ENCODE results near the gene UBL4A.
"Not testable (repeated sequence)": the region's sequence is repeated elsewhere in the genome, so short reads cannot be mapped to it uniquely, and the experiment has no call there.

The UBL4A gene

GRCh38 chrX:154507673-154508383 is 21.4 kb upstream of the UBL4A start:
- no peak for DNase-seq

- no peak for DNase-seq
Observed at GRCh38 chrX:154506483-154507332, 20.3 kb upstream of the UBL4A start.

GRCh38 chrX:154505734-154506133 is 19.3 kb upstream of the UBL4A start:
- no peak for DNase-seq

GRCh38 chrX:154502989-154503388 is 16.6 kb upstream of the UBL4A start:
- DNase-seq = no peak

- no peak for DNase-seq
Observed at GRCh38 chrX:154502098-154502497, 15.7 kb upstream of the UBL4A start.

- DNase-seq = not testable (repeated sequence)
Observed at GRCh38 chrX:154501423-154501822, 15.0 kb upstream of the UBL4A start.

GRCh38 chrX:154496591-154497137 is 10.2 kb upstream of the UBL4A start:
- DNase-seq = not testable (repeated sequence)

- no peak for DNase-seq
Observed at GRCh38 chrX:154495472-154495922, 9.1 kb upstream of the UBL4A start.

GRCh38 chrX:154494715-154495114 is 8.3 kb upstream of the UBL4A start:
- no peak for DNase-seq

GRCh38 chrX:154490414-154491083 is 4.1 kb upstream of the UBL4A start, which contains the start of gene SLC10A3:
Gene SLC10A3 (minus strand): TSS chrX:154490629. CDS start chrX:154488940, 1,689 bp downstream.
- peak; percentile 67 to 76 (median 70) for DNase-seq

GRCh38 chrX:154490021-154490413 is 3.6 kb upstream of the UBL4A start:
- DNase-seq = peak in 1 of 4 experiments; percentile 9

GRCh38 chrX:154489182-154489581 is 2.8 kb upstream of the UBL4A start:
- DNase-seq = no peak

- DNase-seq = no peak
Observed at GRCh38 chrX:154488336-154489075, 2.1 kb upstream of the UBL4A start.

GRCh38 chrX:154487518-154488290 is 1.3 kb upstream of the UBL4A start:
- DNase-seq = no peak

GRCh38 chrX:154486052-154486395 is 391 bp downstream of the UBL4A start:
- DNase-seq = no peak

- no peak for DNase-seq
Observed at GRCh38 chrX:154485150-154486051, 1.0 kb downstream of the UBL4A start.

- DNase-seq = no peak
Observed at GRCh38 chrX:154484255-154485149, 1.9 kb downstream of the UBL4A start.

GRCh38 chrX:154483325-154483724 is 3.1 kb downstream of the UBL4A start:
- no peak for DNase-seq

GRCh38 chrX:154482786-154483185 is 3.6 kb downstream of the UBL4A start:
- DNase-seq = no peak

Data from activated CD4-positive, CD25-positive, alpha-beta regulatory T cell (primary cell).